Liver (tissue), 9 donors: ENCODE measurements around the gene NAALADL1. TPM values are rescaled to one million over a fixed set of nuclear protein-coding genes. Genes with fewer than 3 reads are reported as not detected.

Experiments
- DNase-seq: peaks from one replicate; pipeline ENCODE4 v3.0.0-alpha.2; 2017; ENCODE audit warnings: low spot score
- H3K27ac ChIP-seq, 2 donors: one replicate each; pipeline ENCODE4 v1.7.0; 2013; ENCODE audit warnings: inconsistent platforms in 2 of 2, low read length in 2 of 2, control low read depth in 1 of 2, low read depth in 1 of 2, mild to moderate bottlenecking in 1 of 2
- H3K27me3 ChIP-seq, 4 donors: one replicate each; pipeline versions ENCODE4 v1.6.1 to v1.7.0; 2013; ENCODE audit warnings: low read length in 3 of 4, inconsistent platforms in 1 of 4, mild to moderate bottlenecking in 1 of 4, moderate library complexity in 1 of 4; ENCODE audit not compliant: control insufficient read depth in 4 of 4, insufficient read depth in 4 of 4
- H3K36me3 ChIP-seq, 4 donors: one replicate each; pipeline versions ENCODE4 v1.6.1 to v1.7.0; 2013; ENCODE audit warnings: low read length in 3 of 4, mild to moderate bottlenecking in 3 of 4, low read depth in 1 of 4, moderate library complexity in 1 of 4; ENCODE audit not compliant: control insufficient read depth in 4 of 4, insufficient read depth in 3 of 4
- H3K4me1 ChIP-seq, 4 donors: one replicate each; pipeline versions ENCODE4 v1.6.1 to v1.7.0; 2013; ENCODE audit warnings: low read length in 3 of 4, mild to moderate bottlenecking in 3 of 4, moderate library complexity in 1 of 4; ENCODE audit not compliant: control insufficient read depth in 4 of 4, insufficient read depth in 4 of 4
- H3K4me3 ChIP-seq, 3 donors: one replicate each; pipeline versions ENCODE4 v1.6.1 to v1.7.0; 2013; ENCODE audit warnings: low read length in 3 of 3, control low read depth in 1 of 3, low read depth in 1 of 3, mild to moderate bottlenecking in 1 of 3
- H3K9ac ChIP-seq, 2 donors: one replicate each; pipeline ENCODE4 v1.7.0; 2013; ENCODE audit warnings: low read length in 2 of 2, mild to moderate bottlenecking in 2 of 2, moderate library complexity in 2 of 2, control low read depth in 1 of 2, low read depth in 1 of 2
- H3K9me3 ChIP-seq, 4 donors: one replicate each; pipeline versions ENCODE4 v1.6.1 to v1.7.0; 2013; ENCODE audit warnings: low read length in 3 of 4; ENCODE audit not compliant: control insufficient read depth in 4 of 4
- EGR1 ChIP-seq, 2 donors: IDR thresholded peaks; 2 replicates each; pipeline ENCODE4 v1.6.1; 2016 to 2018; ENCODE audit warnings: antibody characterized with exemption in 2 of 2, low read depth in 2 of 2
- FOXA1 ChIP-seq: IDR thresholded peaks from 2 replicates; pipeline ENCODE4 v1.6.1; 2016; ENCODE audit warnings: antibody characterized with exemption
- FOXA2 ChIP-seq: IDR thresholded peaks from 2 replicates; pipeline ENCODE4 v1.6.1; 2016; ENCODE audit warnings: antibody characterized with exemption
- GABPA ChIP-seq, 2 donors: IDR thresholded peaks in 1 of 2; conservative IDR thresholded peaks in 1 of 2; 2 replicates each; pipeline ENCODE4 v1.6.1; 2016; ENCODE audit warnings: antibody characterized with exemption in 2 of 2, mild to moderate bottlenecking in 1 of 2, moderate library complexity in 1 of 2
- HNF4G ChIP-seq: IDR thresholded peaks from 2 replicates; pipeline ENCODE4 v1.6.1; 2016; ENCODE audit warnings: antibody characterized with exemption
- JUND ChIP-seq, 2 donors: IDR thresholded peaks; 2 replicates each; pipeline ENCODE4 v1.6.1; 2016; ENCODE audit warnings: antibody characterized with exemption in 2 of 2
- NR2F2 ChIP-seq: IDR thresholded peaks from 2 replicates; pipeline ENCODE4 v1.6.1; 2016; ENCODE audit warnings: antibody characterized with exemption
- RAD21 ChIP-seq, 2 donors: IDR thresholded peaks; 2 replicates each; pipeline ENCODE4 v1.6.1; 2016; ENCODE audit warnings: antibody characterized with exemption in 2 of 2, mild to moderate bottlenecking in 2 of 2
- RXRA ChIP-seq, 2 donors: IDR thresholded peaks; 2 replicates each; pipeline ENCODE4 v1.6.1; 2017 to 2018; ENCODE audit warnings: antibody characterized with exemption in 2 of 2, mild to moderate bottlenecking in 1 of 2
- SP1 ChIP-seq: IDR thresholded peaks from 2 replicates; pipeline ENCODE4 v1.6.1; 2018; ENCODE audit warnings: antibody characterized with exemption, mild to moderate bottlenecking
- TAF1 ChIP-seq: conservative IDR thresholded peaks from 2 replicates; pipeline ENCODE4 v1.6.1; 2016; ENCODE audit warnings: antibody characterized with exemption, mild to moderate bottlenecking
- WGBS: extraction: QIAGEN DNeasy Blood & Tissue Kit; methylation state at CpG from one replicate; pipeline ENCODE4 v1.1.7; 2013; 5-methylcytosine and 5-hydroxymethylcytosine counted together
- polyA plus RNA-seq, 2 donors: library from polyadenylated mRNA; stranded (reverse) in 1 of 2; unstranded in 1 of 2; fragments of 200-250 nt in 1 of 2; fragments of >200 nt in 1 of 2; fragmentation: Nextera tagmentation in 1 of 2; extraction: Ambion mirVana in 1 of 2; gene quantifications; one replicate each; pipeline versions ENCODE4 v1.2.1 to v1.2.3, GENCODE V29; 2013 to 2015
- total RNA-seq, 2 donors: library from RNA; depleted of rRNA; stranded (reverse); fragments of >200 nt; gene quantifications; one replicate each; pipeline ENCODE4 v1.2.3, GENCODE V29; 2014
- TF ChIP-seq, protein P1 (sequence below): IDR thresholded peaks from 2 replicates; pipeline ENCODE4 v1.6.1; 2016; ENCODE audit warnings: antibody characterized with exemption
- TF ChIP-seq, protein P2 (sequence below): fragments of 150-350 bp; IDR thresholded peaks from 2 replicates; pipeline ENCODE4 v1.5.1; 2017; ENCODE audit warnings: improper control_type of control experiment, low read depth, low read length; ENCODE audit not compliant: missing input control
- TF ChIP-seq, protein P3 (sequence below): IDR thresholded peaks from 2 replicates; pipeline ENCODE4 v1.6.1; 2016; ENCODE audit warnings: antibody characterized with exemption, mild to moderate bottlenecking
- TF ChIP-seq, protein P4 (sequence below): IDR thresholded peaks from 2 replicates; pipeline ENCODE4 v1.6.1; 2016; ENCODE audit warnings: antibody characterized with exemption
- donor health status: healthy.
- donor health status: healthy.
- donor health status: healthy.
- donor health status: healthy.
- donor health status: healthy.

Gene NAALADL1
- total and polyA plus RNA-seq, 4 donors = 1.2 to 2.1 (median 1.6) TPM

DNA sequence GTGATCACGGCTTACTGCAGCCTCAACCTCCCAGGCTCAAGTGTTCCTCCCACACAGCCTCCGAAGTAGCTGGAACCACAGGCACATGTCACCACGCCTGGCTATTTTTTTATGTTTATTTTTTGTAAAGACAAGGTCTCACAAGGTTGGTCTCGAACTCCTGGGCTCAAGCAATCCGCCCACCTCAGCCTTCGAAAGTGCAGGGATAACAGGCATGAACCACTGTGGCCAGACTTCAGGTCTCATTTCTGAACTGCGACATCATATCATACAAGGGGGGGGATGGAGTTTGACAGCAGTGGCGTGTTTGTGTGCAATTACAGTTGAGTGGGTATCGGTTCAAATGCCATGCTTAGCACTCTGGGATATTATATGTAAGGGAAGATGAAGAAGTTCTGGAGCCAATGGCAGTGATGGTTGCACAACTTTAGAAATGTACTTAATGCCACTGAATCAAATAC, 6.9 kb downstream of the NAALADL1 start (continued):
- TF ChIP-seq HNF4G = no peak

DNA sequence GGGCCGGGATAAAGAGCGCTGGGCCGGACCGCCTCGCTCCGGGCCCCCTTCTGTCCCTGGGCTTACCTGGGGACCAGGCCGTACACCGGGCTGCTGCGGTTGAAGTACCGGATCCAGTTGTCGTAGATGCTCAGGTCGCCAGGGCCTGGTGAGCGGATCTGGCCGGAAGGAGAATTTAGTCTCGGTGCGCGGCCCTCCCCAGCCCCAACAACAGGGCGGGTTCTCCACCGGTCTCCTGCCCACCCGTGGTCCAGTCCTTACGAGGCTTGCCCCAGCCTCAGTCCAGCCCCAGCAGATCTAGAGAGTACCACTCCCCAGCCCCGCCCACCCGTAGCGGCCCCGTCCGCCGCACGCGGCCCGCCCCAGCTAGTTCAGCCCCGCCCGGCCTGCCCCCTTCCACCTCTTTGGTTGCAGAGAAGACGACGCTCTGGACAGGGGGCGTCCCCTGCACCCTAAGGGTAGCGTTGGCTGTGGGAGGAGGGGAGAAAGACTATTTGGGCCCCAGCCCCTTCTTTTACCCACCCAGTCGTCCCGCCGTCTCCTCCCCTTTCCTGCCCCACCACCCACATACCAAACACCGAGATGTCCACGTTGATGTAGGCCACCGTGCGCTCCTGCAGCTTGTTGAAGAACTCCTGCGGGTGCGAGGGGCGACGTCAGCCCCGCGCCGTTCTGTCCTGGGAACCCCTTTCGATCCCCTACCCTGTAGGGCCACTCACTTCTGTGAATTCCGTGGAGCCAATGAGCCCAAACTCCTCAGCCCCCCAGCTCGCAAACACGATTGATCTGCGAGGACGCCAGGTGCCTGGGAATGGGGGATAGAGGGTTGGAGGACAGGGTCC, 10.6 kb downstream of the NAALADL1 start:
- no peaks in the 10 kb centered on the region for H3K9me3 ChIP-seq
- no peak overlapping the region for H3K9ac ChIP-seq
- 41% methylated on average over 56 of the region's 56 CpGs for WGBS
- no peak for DNase-seq
- H3K4me1 ChIP-seq = peaks cover 0 to 7% (median 1%) of the 10 kb centered on the region in 4 donors
- H3K27ac ChIP-seq = no peak overlapping the region
- peak overlapping the region in 2 of 3 donors; percentile 13 to 16 for H3K4me3 ChIP-seq
- TF ChIP-seq TAF1 (no peak), RAD21 (IDR thresholded peaks at IDR 0.05) (no peak), HNF4G (no peak), JUND (IDR thresholded peaks at IDR 0.05) (no peak), GABPA (IDR thresholded peaks at IDR 0.05 in 1 of 2, conservative IDR thresholded peaks at IDR 0.05 in 1 of 2) (no peak), NR2F2 (no peak), RXRA (IDR thresholded peaks at IDR 0.05) (no peak), FOXA2 (no peak)
- TF ChIP-seq, protein P1, sequence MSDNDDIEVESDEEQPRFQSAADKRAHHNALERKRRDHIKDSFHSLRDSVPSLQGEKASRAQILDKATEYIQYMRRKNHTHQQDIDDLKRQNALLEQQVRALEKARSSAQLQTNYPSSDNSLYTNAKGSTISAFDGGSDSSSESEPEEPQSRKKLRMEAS = no peak
- TF ChIP-seq, protein P2, sequence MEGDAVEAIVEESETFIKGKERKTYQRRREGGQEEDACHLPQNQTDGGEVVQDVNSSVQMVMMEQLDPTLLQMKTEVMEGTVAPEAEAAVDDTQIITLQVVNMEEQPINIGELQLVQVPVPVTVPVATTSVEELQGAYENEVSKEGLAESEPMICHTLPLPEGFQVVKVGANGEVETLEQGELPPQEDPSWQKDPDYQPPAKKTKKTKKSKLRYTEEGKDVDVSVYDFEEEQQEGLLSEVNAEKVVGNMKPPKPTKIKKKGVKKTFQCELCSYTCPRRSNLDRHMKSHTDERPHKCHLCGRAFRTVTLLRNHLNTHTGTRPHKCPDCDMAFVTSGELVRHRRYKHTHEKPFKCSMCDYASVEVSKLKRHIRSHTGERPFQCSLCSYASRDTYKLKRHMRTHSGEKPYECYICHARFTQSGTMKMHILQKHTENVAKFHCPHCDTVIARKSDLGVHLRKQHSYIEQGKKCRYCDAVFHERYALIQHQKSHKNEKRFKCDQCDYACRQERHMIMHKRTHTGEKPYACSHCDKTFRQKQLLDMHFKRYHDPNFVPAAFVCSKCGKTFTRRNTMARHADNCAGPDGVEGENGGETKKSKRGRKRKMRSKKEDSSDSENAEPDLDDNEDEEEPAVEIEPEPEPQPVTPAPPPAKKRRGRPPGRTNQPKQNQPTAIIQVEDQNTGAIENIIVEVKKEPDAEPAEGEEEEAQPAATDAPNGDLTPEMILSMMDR = no peak
- TF ChIP-seq, protein P3, sequence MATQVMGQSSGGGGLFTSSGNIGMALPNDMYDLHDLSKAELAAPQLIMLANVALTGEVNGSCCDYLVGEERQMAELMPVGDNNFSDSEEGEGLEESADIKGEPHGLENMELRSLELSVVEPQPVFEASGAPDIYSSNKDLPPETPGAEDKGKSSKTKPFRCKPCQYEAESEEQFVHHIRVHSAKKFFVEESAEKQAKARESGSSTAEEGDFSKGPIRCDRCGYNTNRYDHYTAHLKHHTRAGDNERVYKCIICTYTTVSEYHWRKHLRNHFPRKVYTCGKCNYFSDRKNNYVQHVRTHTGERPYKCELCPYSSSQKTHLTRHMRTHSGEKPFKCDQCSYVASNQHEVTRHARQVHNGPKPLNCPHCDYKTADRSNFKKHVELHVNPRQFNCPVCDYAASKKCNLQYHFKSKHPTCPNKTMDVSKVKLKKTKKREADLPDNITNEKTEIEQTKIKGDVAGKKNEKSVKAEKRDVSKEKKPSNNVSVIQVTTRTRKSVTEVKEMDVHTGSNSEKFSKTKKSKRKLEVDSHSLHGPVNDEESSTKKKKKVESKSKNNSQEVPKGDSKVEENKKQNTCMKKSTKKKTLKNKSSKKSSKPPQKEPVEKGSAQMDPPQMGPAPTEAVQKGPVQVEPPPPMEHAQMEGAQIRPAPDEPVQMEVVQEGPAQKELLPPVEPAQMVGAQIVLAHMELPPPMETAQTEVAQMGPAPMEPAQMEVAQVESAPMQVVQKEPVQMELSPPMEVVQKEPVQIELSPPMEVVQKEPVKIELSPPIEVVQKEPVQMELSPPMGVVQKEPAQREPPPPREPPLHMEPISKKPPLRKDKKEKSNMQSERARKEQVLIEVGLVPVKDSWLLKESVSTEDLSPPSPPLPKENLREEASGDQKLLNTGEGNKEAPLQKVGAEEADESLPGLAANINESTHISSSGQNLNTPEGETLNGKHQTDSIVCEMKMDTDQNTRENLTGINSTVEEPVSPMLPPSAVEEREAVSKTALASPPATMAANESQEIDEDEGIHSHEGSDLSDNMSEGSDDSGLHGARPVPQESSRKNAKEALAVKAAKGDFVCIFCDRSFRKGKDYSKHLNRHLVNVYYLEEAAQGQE = no peak
- TF ChIP-seq, protein P4, sequence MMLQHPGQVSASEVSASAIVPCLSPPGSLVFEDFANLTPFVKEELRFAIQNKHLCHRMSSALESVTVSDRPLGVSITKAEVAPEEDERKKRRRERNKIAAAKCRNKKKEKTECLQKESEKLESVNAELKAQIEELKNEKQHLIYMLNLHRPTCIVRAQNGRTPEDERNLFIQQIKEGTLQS = no peak
- peaks cover 0 to 5% (median 2%) of the 10 kb centered on the region in 4 donors for H3K36me3 ChIP-seq
- no peaks in the 10 kb centered on the region for H3K27me3 ChIP-seq

DNA sequence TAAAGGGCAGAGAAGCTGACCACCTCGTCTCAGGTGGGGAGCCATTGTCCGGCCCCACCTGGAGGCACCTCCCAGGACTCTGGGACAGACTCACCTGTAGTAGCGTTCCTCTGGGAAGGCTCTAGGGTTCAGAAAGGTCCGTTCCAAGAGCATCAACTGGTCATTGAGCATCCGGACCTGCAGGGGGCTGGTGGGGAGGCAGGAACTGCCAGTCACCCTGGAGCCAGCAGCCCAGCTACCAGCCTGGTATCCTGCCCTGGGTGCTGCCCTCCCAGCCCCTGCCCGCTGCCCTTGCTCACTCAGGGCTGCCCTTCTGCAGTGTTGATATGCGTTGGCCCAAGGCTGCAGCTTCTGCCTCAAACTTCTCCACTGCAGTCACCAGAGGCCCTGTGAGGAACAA, 12.6 kb downstream of the NAALADL1 start:
- H3K4me1 ChIP-seq = peaks cover 4 to 12% (median 5%) of the 10 kb centered on the region in 4 donors

More for the DNA sequence above, 12.6 kb downstream of the NAALADL1 start:
- no peaks in the 10 kb centered on the region for H3K9me3 ChIP-seq
- no peak for DNase-seq
- no peak overlapping the region for H3K27ac ChIP-seq
- no peaks in the 10 kb centered on the region for H3K27me3 ChIP-seq
- WGBS = 95% methylated on average over 7 of the region's 7 CpGs
- H3K36me3 ChIP-seq = peaks cover 0 to 5% (median 2%) of the 10 kb centered on the region in 4 donors
- H3K9ac ChIP-seq = no peak overlapping the region
- TF ChIP-seq RAD21 (IDR thresholded peaks at IDR 0.05) = no peak
- TF ChIP-seq, protein P1 = no peak
- no peak for TF ChIP-seq TAF1
- TF ChIP-seq JUND (IDR thresholded peaks at IDR 0.05) = no peak
- TF ChIP-seq FOXA1 = no peak
- TF ChIP-seq NR2F2 = no peak
- no peak for TF ChIP-seq HNF4G
- TF ChIP-seq, protein P4 = no peak
- TF ChIP-seq, protein P2 = no peak
- TF ChIP-seq FOXA2 = no peak
- no peak for TF ChIP-seq RXRA (IDR thresholded peaks at IDR 0.05)
- no peak for TF ChIP-seq SP1
- no peak for TF ChIP-seq EGR1 (IDR thresholded peaks at IDR 0.05; ENCODE audit: low read depth in 2 of 2)
- no peak overlapping the region for H3K4me3 ChIP-seq
